IMR-90 (cell line): Measurements from ENCODE around the gene GBX2.

ENCODE experiments used
- CTCF ChIP-seq: conservative IDR thresholded peaks from 2 replicates; pipeline ENCODE4 v1.5.1; 2012; ENCODE audit warnings: mild to moderate bottlenecking, low read depth, low read length, improper control_type of control experiment
- MAFK ChIP-seq: IDR thresholded peaks from 2 replicates; pipeline ENCODE4 v1.6.1; 2012; ENCODE audit warnings: low read depth, low read length, improper control_type of control experiment
- POLR2A ChIP-seq: IDR thresholded peaks from 2 replicates; pipeline ENCODE4 v1.6.1; 2012; ENCODE audit warnings: mild to moderate bottlenecking, low read depth, low read length
- RAD21 ChIP-seq: IDR thresholded peaks from 2 replicates; pipeline ENCODE4 v1.6.1; 2012; ENCODE audit warnings: low read length, improper control_type of control experiment

DNA sequence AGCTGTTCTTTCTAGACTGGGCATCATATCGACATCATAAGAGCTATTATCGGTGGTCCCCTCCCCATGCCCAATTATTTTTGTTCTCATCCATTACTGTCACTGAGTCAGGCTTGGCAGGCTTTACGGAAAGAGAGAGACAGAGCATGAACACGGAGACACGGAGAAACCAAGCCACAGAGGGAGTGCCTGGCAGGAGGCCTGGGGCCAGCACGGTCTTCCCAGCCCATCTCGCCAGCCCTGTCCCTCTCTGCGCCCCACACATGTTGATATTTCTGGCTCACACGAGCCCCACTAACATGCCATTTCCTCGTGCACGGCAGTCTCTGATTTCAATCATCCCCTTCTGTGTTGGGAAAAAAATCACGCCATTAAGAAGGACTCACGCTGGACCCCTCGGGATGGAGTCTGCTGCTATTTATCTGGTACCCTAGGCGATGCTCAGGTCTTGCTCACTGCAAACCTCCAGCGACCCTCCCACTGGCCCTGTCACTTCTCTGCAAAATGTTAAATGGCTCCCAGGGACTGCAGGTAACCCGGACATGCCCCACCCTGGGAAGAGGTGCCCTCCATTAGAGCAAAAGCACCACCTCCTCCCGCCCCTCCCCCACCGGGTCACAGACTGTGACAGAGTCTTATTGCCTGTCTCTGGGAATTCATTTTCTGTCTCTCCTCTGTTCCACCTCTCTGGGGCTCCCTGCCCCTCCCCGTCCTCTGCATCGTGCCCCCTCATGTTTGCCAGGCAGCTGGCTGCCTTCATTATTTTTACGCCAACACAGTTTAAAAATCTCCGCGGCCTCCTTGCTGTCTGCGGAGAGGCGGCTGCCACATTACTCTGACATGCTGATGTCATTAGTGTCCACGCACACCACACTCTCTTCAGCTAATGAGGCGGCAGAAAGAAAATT, 40.1 kb upstream of the GBX2 start:
- TF ChIP-seq POLR2A (no peak), CTCF (no peak), RAD21 (no peak), MAFK (no peak)
